Kidney (tissue), 14 donors: ENCODE data around the gene SNAP25. TPM values are rescaled to one million over a fixed set of nuclear protein-coding genes. Genes with fewer than 3 reads are reported as not detected.

Experiments used
- DNase-seq, 5 donors: peaks; one replicate each; pipeline ENCODE4 v3.0.0-alpha.2; 2013 to 2020
- FAIRE-seq: peaks from 2 replicates; lab custom pipeline; 2012; peaks lifted over from hg19 to GRCh38; lab: Jason Lieb, UNC
- H3K27ac ChIP-seq, 2 donors: one replicate each; pipeline ENCODE4 v1.7.0; 2013; ENCODE audit warnings: low read depth in 2 of 2, low read length in 2 of 2, inconsistent platforms in 1 of 2
- H3K27me3 ChIP-seq: one replicate; pipeline ENCODE4 v1.7.1; 2013; ENCODE audit warnings: low read length, inconsistent platforms; ENCODE audit not compliant: control insufficient read depth, insufficient read depth
- H3K36me3 ChIP-seq, 3 donors: one replicate each; pipeline versions ENCODE4 v1.7.0 to v1.7.1; 2013; ENCODE audit warnings: low read length in 3 of 3, control low read depth in 1 of 3, inconsistent platforms in 1 of 3; ENCODE audit not compliant: insufficient read depth in 3 of 3, control insufficient read depth in 2 of 3
- H3K4me1 ChIP-seq, 3 donors: one replicate each; pipeline versions ENCODE4 v1.7.0 to v1.7.1; 2013; ENCODE audit warnings: low read length in 3 of 3, inconsistent platforms in 1 of 3, low read depth in 1 of 3; ENCODE audit not compliant: control insufficient read depth in 2 of 3, insufficient read depth in 2 of 3
- H3K4me3 ChIP-seq, 3 donors: one replicate each; pipeline versions ENCODE4 v1.7.0 to v1.8.1; 2013; ENCODE audit warnings: low read length in 3 of 3, control low read depth in 1 of 3, inconsistent platforms in 1 of 3
- H3K9ac ChIP-seq, 3 donors: one replicate each; pipeline versions ENCODE4 v1.7.0 to v1.7.1; 2013; ENCODE audit warnings: low read length in 3 of 3, control low read depth in 1 of 3, inconsistent platforms in 1 of 3
- H3K9me3 ChIP-seq, 3 donors: one replicate each; pipeline versions ENCODE4 v1.7.0 to v1.7.1; 2013; ENCODE audit warnings: low read length in 3 of 3, control low read depth in 1 of 3, inconsistent platforms in 1 of 3; ENCODE audit not compliant: control insufficient read depth in 2 of 3, insufficient read depth in 1 of 3
- CTCF ChIP-seq: IDR thresholded peaks from 3 replicates; pipeline ENCODE4 v1.5.1; 2012; ENCODE audit warnings: mild to moderate bottlenecking, moderate library complexity, borderline replicate concordance; ENCODE audit not compliant: insufficient read depth; ENCODE audit errors: extremely low read depth
- intact Hi-C: fragments of 100-400 bp; cut with DNase I; formaldehyde crosslinking; loops from one replicate; pipeline ENCODE4 v1.11.1; 2022
- polyA plus RNA-seq: library from polyadenylated mRNA; stranded (reverse); fragments of 350-450 nt; fragmentation: Illumina TruSeq; extraction: RNeasy Lipid Tissue Mini Kit (QIAGEN cat#74804); gene quantifications from one replicate; pipeline ENCODE4 v1.2.3, GENCODE V29; 2014; ENCODE audit warnings: low read depth, low replicate concordance; ENCODE audit not compliant: insufficient read depth
- total RNA-seq: library from RNA; stranded (reverse); fragmentation: NEBNext Ultra II Directional; extraction: Animal tissue kit (Norgen Biotek cat#: 25700); gene quantifications from one replicate; pipeline ENCODE4 v1.2.1, GENCODE V29; 2021
- donor health status: control.
- donor health status: control.
- donor health status: control.
- donor health status: control.
- donor health status: control.
- donor health status: DM: yes; HTN: yes; CAD: no.
- donor health status: Normal renal cell carcinoma (clear cell type).

SNAP25 gene
- total and polyA plus RNA-seq, 2 donors from 2014 or later = 1.4 to 6.2 TPM

- FAIRE-seq = no peak
Measured at GRCh38 chr20:10190456-10190855, 28.2 kb upstream of the SNAP25 start.

GRCh38 chr20:10192171-10192570 lies 26.5 kb upstream of the SNAP25 start:
- no peak for TF ChIP-seq CTCF
- no peak overlapping the region for H3K27ac ChIP-seq
- no peak for FAIRE-seq
- no peaks in the 10 kb centered on the region for H3K9me3 ChIP-seq
- no peak overlapping the region for H3K9ac ChIP-seq
- no peaks in the 10 kb centered on the region for H3K36me3 ChIP-seq
- H3K4me1 ChIP-seq = no peaks in the 10 kb centered on the region
- no peak for DNase-seq
- intact Hi-C loops = no loop called here
- H3K27me3 ChIP-seq = no peaks in the 10 kb centered on the region
- H3K4me3 ChIP-seq = no peak overlapping the region

More at GRCh38 chr20:10190456-10190855, 28.2 kb upstream of the SNAP25 start:
- Histone ChIP-seq H3K4me3 (no peak overlapping the region), H3K9me3 (peaks cover 0 to 6% (median 3%) of the 10 kb centered on the region in 3 donors), H3K4me1 (no peaks in the 10 kb centered on the region), H3K27ac (no peak overlapping the region), H3K27me3 (no peaks in the 10 kb centered on the region), H3K9ac (no peak overlapping the region), H3K36me3 (no peaks in the 10 kb centered on the region)
- no peak for DNase-seq
- TF ChIP-seq CTCF = no peak
- intact Hi-C loops = no loop called here

- DNase-seq (no peak), FAIRE-seq (no peak)
- TF ChIP-seq CTCF = no peak
- Histone ChIP-seq H3K9ac (no peak overlapping the region), H3K4me1 (no peaks in the 10 kb centered on the region), H3K36me3 (no peaks in the 10 kb centered on the region), H3K27ac (no peak overlapping the region), H3K9me3 (no peaks in the 10 kb centered on the region), H3K27me3 (no peaks in the 10 kb centered on the region), H3K4me3 (no peak overlapping the region)
- intact Hi-C loops = no loop called here
Measured at GRCh38 chr20:10194166-10194565, 24.5 kb upstream of the SNAP25 start.

GRCh38 chr20:10200330-10200729 lies 18.3 kb upstream of the SNAP25 start:
- Histone ChIP-seq H3K27ac (no peak overlapping the region), H3K4me1 (no peaks in the 10 kb centered on the region), H3K36me3 (no peaks in the 10 kb centered on the region), H3K9me3 (no peaks in the 10 kb centered on the region), H3K4me3 (no peak overlapping the region), H3K27me3 (no peaks in the 10 kb centered on the region), H3K9ac (no peak overlapping the region)
- DNase-seq (no peak), FAIRE-seq (no peak)
- intact Hi-C loops = no loop called here
- TF ChIP-seq CTCF = no peak
